ENCODE measurements around the gene NOL3. TPM values are rescaled to one million over a fixed set of nuclear protein-coding genes. Genes with fewer than 3 reads are reported as not detected.

NOL3 gene
- total and polyA plus RNA-seq, 2 of the 13 experiments (the other 11 are each of a cell fraction or from before 2014, with no cell fraction given) = 5.7 to 20.5 TPM

- TF ChIP-seq ZXDC (CRISPR knock-in tag; IDR thresholded peaks at IDR 0.05) (no peak), ZSCAN29 (CRISPR knock-in tag; conservative IDR thresholded peaks at IDR 0.05) (no peak), AHDC1 (CRISPR knock-in tag; IDR thresholded peaks at IDR 0.05; ENCODE audit: borderline replicate concordance) (no peak), MTF1 (CRISPR knock-in tag; IDR thresholded peaks at IDR 0.05) (no peak), FOXK1 (CRISPR knock-in tag; IDR thresholded peaks at IDR 0.05; ENCODE audit: borderline replicate concordance, low read depth) (0 out of 2 replicates have a peak, but pooled peaks have one; percentile 25), ZNF138 (CRISPR knock-in tag; IDR thresholded peaks at IDR 0.05; ENCODE audit: low read depth) (no peak; the same call in 1 of the 2 replicates), ZNF296 (CRISPR knock-in tag; conservative IDR thresholded peaks at IDR 0.05) (peak; percentile 54; the same call in 1 of the 2 replicates), ZFP37 (CRISPR knock-in tag; IDR thresholded peaks at IDR 0.05; ENCODE audit: borderline replicate concordance) (no peak; the same call in 1 of the 2 replicates), PLRG1 (conservative IDR thresholded peaks at IDR 0.05) (no peak), NR2F6 (IDR thresholded peaks at IDR 0.05) (no peak; the same call in 1 of the 2 replicates), NR2F6 (CRISPR knock-in tag; IDR thresholded peaks at IDR 0.05) (peak; percentile 9; the same call in 1 of the 2 replicates), ZNF337 (CRISPR knock-in tag; IDR thresholded peaks at IDR 0.05; ENCODE audit: borderline replicate concordance, low read depth) (0 out of 2 replicates have a peak, but pooled peaks have one; percentile 4), RARG (CRISPR knock-in tag; IDR thresholded peaks at IDR 0.05; ENCODE audit: low read depth) (no peak), ZNF580 (CRISPR knock-in tag; IDR thresholded peaks at IDR 0.05; ENCODE audit: borderline replicate concordance, low read depth) (no peak; the same call in 1 of the 2 replicates), UBTF (CRISPR knock-in tag; IDR thresholded peaks at IDR 0.05) (peak; percentile 55; the same call in 1 of the 2 replicates)
These were observed at the start of gene NOL3 (continued) for GRCh38 chr16:67170168-67170948.
